Smooth muscle cell (in vitro differentiated cells): Measurements from ENCODE around the gene NELL2. TPM values are rescaled to one million over a fixed set of nuclear protein-coding genes. Genes with fewer than 3 reads are reported as not detected.

Source experiments
- DNase-seq: peaks from one replicate; lab custom pipeline; 2025; ENCODE audit not compliant: unreplicated experiment; lab: John Stamatoyannopoulos, UW
- H2AFZ ChIP-seq: fragments of 200-600 bp; sonication (generic); 2 replicates; pipeline ENCODE4 v1.6.0; 2016; ENCODE audit warnings: antibody characterized with exemption, low read depth, mild to moderate bottlenecking
- H3F3A ChIP-seq: fragments of 200-600 bp; sonication (generic); 2 replicates; pipeline ENCODE4 v1.6.0; 2017; ENCODE audit warnings: antibody characterized with exemption, low read depth
- H3K27ac ChIP-seq: fragments of 200-600 bp; sonication (generic); 2 replicates; pipeline ENCODE4 v1.5.1; 2016; ENCODE audit warnings: low read depth, mild to moderate bottlenecking
- H3K27me3 ChIP-seq: fragments of 200-600 bp; sonication (generic); 2 replicates; pipeline ENCODE4 v1.6.1; 2016; ENCODE audit warnings: low read depth, mild to moderate bottlenecking
- H3K36me3 ChIP-seq: fragments of 200-600 bp; sonication (generic); 2 replicates; pipeline ENCODE4 v1.5.1; 2016; ENCODE audit warnings: low read depth
- H3K4me1 ChIP-seq: fragments of 200-600 bp; sonication (generic); 2 replicates; pipeline ENCODE4 v1.5.1; 2016; ENCODE audit warnings: low read depth
- H3K4me2 ChIP-seq: fragments of 200-600 bp; sonication (generic); 2 replicates; pipeline ENCODE4 v1.6.0; 2016; ENCODE audit warnings: mild to moderate bottlenecking
- H3K4me3 ChIP-seq: fragments of 200-600 bp; sonication (generic); 2 replicates; pipeline ENCODE4 v1.5.1; 2016; ENCODE audit warnings: mild to moderate bottlenecking
- H3K79me2 ChIP-seq: fragments of 200-600 bp; sonication (generic); 2 replicates; pipeline ENCODE4 v1.6.0; 2016; ENCODE audit warnings: low read depth, mild to moderate bottlenecking
- H3K9ac ChIP-seq: fragments of 200-600 bp; sonication (generic); 2 replicates; pipeline ENCODE4 v1.6.0; 2016; ENCODE audit warnings: low read depth
- H3K9me3 ChIP-seq: fragments of 200-600 bp; sonication (generic); replicated peaks from 2 replicates; pipeline ENCODE4 v1.5.1; 2016; ENCODE audit warnings: low read depth
- H4K20me1 ChIP-seq: fragments of 200-600 bp; sonication (generic); 2 replicates; pipeline ENCODE4 v1.6.0; 2016; ENCODE audit warnings: low read depth
- CTCF ChIP-seq: fragments of 200-600 bp; sonication (generic); IDR thresholded peaks from 2 replicates; pipeline ENCODE4 v1.5.1; 2017; ENCODE audit warnings: borderline replicate concordance, mild to moderate bottlenecking, antibody characterized with exemption; ENCODE audit not compliant: insufficient read depth, poor library complexity, severe bottlenecking
- WGBS: methylation state at CpG from one replicate; pipeline ENCODE4 v1.1.7; 2016; ENCODE audit warnings: low lambda C conversion rate; 5-methylcytosine and 5-hydroxymethylcytosine counted together
- polyA plus RNA-seq: library from polyadenylated mRNA; unstranded; fragments of >200 nt; fragmentation: Nextera tagmentation; extraction: Ambion mirVana; gene quantifications from 2 replicates; pipeline ENCODE4 v1.2.1, GENCODE V29; 2016
- total RNA-seq: library from RNA; depleted of rRNA; stranded (reverse); fragments of >200 nt; gene quantifications from 2 replicates; pipeline ENCODE4 v1.2.3, GENCODE V29; 2014

The NELL2 gene
- total and polyA plus RNA-seq, 2 experiments from 2014 or later, result 16.8 TPM; not detected in 1

GRCh38 chr12:44546060-44546459, 330.1 kb downstream of the NELL2 start:
- Histone ChIP-seq H3K9ac (no peak overlapping the region), H3K36me3 (no peaks in the 10 kb centered on the region), H3K79me2 (no peaks in the 10 kb centered on the region), H3K9me3 (no peaks in the 10 kb centered on the region), H3K4me1 (peaks cover 13% of the 10 kb centered on the region), H4K20me1 (no peaks in the 10 kb centered on the region), H3K27me3 (no peaks in the 10 kb centered on the region), H3K4me3 (no peak overlapping the region), H3F3A (no peaks in the 10 kb centered on the region), H3K27ac (no peak overlapping the region), H2AFZ (no peak overlapping the region), H3K4me2 (no peak overlapping the region)
- TF ChIP-seq CTCF, result no peak
- no peak for DNase-seq
- 100% methylated on average over 1 of the region's 1 CpG for WGBS

GRCh38 chr12:44544018-44544417, 332.1 kb downstream of the NELL2 start:
- Histone ChIP-seq H3K4me1 (peaks cover 13% of the 10 kb centered on the region), H4K20me1 (no peaks in the 10 kb centered on the region), H3K4me2 (no peak overlapping the region), H2AFZ (no peak overlapping the region), H3K4me3 (no peak overlapping the region), H3K9ac (no peak overlapping the region), H3F3A (no peaks in the 10 kb centered on the region), H3K79me2 (no peaks in the 10 kb centered on the region), H3K27me3 (no peaks in the 10 kb centered on the region), H3K36me3 (no peaks in the 10 kb centered on the region), H3K9me3 (no peaks in the 10 kb centered on the region), H3K27ac (no peak overlapping the region)
- no peak for DNase-seq
- 92% methylated on average over 3 of the region's 3 CpGs for WGBS
- no peak for TF ChIP-seq CTCF

GRCh38 chr12:44542716-44543115, 333.4 kb downstream of the NELL2 start:
- no peak overlapping the region for H3K9ac ChIP-seq
- DNase-seq, result no peak

More at GRCh38 chr12:44542716-44543115, 333.4 kb downstream of the NELL2 start:
- Histone ChIP-seq H3K79me2 (no peaks in the 10 kb centered on the region), H2AFZ (no peak overlapping the region), H3K9me3 (no peaks in the 10 kb centered on the region), H3K4me2 (no peak overlapping the region), H3K36me3 (no peaks in the 10 kb centered on the region), H3F3A (no peaks in the 10 kb centered on the region), H3K4me1 (peaks cover 13% of the 10 kb centered on the region), H4K20me1 (no peaks in the 10 kb centered on the region), H3K27me3 (no peaks in the 10 kb centered on the region), H3K4me3 (no peak overlapping the region), H3K27ac (no peak overlapping the region)
- 33% methylated on average over 1 of the region's 1 CpG for WGBS
- TF ChIP-seq CTCF, result no peak
